Measurements from ENCODE around the gene PRR13. TPM values are rescaled to one million over a fixed set of nuclear protein-coding genes. Genes with fewer than 3 reads are reported as not detected.
"Not testable (repeated sequence)": the region's sequence is repeated elsewhere in the genome, so short reads cannot be mapped to it uniquely, and the experiment has no call there.

PRR13 gene, protein sequence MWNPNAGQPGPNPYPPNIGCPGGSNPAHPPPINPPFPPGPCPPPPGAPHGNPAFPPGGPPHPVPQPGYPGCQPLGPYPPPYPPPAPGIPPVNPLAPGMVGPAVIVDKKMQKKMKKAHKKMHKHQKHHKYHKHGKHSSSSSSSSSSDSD
- 60.9 and 85.2 TPM in 2 replicates for total RNA-seq (2014; rRNA removed; shearing (Covaris generic))

DNA sequence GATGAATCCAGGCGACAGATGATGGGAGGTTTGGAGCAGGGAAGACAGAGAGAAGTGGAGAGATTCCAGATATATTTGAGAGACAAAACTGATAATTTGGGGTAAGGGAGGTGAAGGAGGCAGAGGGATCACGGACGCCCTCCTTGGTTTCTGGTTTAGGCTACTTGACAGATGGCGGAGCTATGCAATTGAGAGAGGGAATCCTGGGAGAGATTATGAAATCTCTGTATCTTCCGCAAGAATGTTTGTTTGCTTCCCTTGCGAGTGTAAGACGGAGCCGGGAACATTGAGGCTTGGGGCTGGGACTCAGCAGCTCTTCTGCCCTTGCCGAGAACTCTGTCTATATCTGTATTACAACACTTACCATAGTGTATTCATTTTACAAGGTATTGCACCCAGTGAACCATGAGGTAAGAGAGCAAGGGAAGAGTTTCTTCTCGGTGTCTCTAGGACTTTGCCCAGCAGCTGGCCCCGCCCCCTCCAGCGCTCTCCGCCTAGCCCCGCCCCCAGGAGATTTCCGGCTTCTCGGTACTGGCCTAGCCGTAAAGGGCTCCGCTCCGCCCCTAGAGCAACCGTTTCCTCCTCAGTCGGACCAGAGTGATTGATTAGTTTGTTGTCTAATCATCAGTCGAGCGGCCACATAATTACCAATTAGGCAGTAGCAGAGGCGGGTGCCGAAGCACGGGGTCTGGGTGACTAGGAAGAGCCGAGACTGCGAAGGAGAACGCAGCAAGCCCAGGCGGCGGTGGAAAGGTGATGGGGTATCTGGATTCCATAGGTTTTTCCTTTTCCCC lies at the start of gene PRR13:
Gene PRR13, plus strand, starts transcription at position 695 of the 794 bp plus-strand sequence. CDS start 981 bp downstream, outside the sequence.
- peak; percentile 99 for DNase-seq (ENCODE audit: low read depth)

DNA sequence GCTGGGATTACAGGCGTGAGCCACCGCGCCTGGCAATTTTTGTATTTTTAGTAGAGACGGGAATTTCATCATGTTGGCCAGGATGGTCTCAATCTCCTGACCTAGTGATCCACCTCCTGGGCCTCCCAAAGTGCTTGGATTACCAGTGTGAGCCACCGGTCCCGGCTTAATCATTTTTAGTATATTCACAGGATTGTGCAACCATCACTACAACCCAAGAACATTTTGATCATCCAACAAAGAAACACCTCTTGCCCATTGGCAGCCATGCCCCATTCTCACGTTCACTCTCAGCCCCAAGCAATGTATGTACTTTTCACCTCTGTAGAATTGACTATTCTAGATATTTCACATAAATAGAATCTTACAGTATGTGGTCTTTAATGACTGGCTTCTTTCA lies 41.6 kb upstream of the PRR13 start:
- no peak for DNase-seq (ENCODE audit: low read depth)

DNA sequence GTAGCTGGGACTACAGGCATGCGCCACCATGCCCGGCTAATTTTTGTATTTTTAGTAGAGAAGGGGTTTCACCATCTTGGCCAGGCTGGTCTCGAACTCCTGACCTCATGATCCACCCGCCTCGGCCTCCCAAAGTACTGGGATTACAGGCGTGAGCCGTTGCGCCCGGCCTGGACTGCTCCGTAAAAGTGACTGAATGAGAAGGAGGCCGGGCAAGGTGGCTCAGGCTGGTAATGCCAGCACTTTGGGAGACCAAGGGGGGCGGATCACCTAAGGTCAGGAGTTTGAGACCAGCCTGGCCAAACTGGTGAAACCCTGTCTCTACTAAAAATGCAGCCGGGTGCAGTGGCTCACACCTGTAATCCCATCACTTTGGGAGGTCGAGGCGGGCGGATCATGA lies 39.2 kb upstream of the PRR13 start:
- DNase-seq (ENCODE audit: low read depth), result not testable (repeated sequence)

DNA sequence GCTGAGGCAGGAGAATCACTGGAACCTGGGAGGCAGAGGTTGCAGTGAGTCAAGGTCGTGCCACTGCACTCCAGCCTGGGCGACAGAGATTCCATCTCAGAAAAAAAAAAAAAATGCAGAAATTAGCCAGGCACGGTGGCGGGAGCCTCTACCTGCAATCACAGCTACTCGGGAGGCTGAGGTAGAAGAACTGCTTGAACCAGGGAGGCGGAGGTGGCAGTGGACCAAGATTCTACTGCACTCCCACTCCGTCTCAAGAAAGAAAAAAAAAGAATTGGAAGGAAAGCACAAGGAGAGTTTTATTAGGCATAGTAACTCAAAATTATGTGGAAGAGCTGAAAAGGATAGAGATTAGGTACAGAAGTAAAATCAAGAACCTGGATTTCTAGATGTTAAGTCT lies 38.7 kb upstream of the PRR13 start:
- DNase-seq (ENCODE audit: low read depth), result no peak

DNA sequence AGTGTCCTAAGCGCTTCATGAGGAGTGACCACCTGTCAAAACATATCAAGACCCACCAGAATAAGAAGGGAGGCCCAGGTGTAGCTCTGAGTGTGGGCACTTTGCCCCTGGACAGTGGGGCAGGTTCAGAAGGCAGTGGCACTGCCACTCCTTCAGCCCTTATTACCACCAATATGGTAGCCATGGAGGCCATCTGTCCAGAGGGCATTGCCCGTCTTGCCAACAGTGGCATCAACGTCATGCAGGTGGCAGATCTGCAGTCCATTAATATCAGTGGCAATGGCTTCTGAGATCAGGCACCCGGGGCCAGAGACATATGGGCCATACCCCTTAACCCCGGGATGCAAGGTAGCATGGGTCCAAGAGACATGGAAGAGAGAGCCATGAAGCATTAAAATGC lies 30.6 kb upstream of the PRR13 start:
- DNase-seq (ENCODE audit: low read depth), result no peak

DNA sequence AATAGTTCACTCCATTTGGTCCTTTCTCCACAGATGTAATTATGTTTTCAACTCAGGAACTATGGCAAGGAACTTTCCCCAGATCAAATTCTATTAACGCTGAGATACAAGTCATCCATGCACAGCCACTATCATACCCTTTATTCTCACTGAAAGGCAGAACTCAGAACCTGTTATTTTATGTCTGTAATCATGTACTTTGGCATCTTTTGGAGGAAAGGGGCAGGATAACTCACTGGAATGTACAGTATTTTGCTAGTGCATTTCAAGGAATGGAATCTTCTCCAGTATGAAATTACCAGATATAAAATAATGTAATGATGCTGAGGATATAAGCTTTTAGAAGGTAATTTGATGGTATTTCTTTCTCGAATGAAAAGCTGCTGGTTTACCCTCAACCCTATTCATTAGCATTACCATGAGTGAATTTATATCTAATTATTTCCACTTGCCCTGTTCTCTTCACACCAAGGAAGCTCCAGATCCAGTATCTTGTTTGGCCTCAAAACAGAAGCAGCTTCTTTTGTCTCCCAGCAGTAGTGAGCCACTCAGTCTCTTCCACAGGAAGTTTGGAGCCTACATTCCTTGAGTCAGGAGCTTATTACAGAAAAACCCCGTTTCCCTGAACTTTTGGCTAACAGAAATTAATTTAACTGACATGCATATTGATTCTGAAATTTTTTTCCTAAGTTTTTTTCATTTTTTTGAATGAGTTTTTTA lies 27.9 kb upstream of the PRR13 start:
- DNase-seq (ENCODE audit: low read depth), result no peak

DNA sequence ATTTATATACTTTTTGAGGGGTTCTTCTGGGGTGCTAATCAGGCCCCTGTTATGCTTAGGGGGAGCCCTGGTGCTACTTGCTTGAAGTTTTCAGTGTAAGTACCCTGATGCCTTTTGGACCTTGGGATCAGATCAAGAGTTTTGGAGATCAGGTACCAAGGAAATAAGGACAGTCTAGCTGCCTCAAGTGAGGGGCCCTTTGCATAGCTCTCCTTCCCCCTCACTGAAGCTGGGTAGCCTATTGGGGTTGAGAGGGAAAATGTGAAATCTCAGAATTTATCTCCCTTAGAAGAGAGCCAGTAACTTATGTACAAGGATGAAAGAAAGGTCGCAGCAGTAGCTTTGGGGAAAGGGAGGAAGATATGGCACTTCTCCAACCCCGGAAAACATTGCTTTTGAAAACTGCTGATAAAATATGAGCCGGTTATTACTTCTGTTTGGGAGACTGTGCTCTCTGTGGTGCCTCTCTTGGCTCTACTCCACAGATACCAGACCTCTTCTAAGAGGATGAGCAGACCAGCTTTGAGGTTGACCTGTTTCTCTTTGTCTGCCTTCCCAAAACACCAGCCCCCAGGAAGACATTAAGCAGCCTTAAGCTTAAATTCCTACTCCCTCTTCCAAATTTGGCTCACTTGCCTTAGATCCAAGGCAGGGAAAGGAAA lies 26.6 kb upstream of the PRR13 start:
- DNase-seq (ENCODE audit: low read depth), result no peak

DNA sequence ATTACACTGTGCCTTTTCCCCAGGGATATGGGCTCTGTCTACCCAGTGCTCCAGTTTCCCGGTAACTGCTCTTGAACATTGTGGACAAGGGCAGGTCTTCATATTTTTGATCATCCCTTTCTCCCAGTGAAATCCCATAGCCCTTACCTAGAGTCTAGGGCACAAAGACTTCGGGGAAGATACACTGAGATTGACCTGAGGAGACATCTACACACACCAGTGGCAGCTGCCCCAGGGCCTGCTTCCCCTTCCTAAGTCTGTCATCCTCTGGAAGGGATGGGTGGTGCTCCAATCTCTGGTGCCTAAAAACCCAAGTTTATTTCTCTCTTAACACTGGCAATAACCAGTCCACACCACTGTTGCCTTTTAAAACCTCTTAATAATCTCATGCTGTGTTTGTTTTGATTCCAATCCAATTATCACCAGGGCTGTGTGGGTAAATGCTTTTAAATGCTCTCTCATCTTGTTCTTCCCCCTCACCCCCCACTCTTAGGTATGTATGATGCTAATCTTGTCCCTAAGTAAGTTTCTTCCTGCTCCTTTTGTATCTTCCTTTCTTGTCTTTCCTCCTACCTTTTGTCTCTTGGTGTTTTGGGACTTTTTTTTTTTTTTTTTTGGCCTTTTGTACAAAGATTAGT lies 25.7 kb upstream of the PRR13 start:
- not testable (repeated sequence) for DNase-seq (ENCODE audit: low read depth)

DNA sequence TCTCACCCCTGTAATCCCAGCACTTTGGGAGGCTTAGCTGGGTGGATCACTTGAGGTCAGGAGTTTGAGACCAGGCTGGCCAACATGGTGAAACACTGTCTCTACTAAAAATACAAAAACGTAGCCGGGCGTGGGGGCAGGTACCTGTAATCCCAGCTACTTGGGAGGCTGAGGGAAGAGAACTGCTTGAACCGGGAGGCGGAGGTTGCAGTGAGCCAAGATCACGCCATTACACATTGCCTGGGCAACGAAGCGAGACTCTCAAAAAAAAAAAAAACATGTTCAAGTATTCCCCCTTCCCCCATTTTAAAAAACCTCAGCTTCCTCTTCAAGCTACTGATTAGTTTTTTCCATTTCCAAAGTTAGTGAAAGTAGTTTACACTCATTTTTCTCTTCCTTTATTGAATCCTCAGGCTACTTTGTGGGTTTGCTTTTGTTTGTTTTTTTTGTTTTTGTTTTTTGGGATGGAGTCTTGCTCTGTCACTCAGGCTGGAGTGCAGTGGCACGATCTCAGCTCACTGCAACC lies 24.2 kb upstream of the PRR13 start:
- not testable (repeated sequence) for DNase-seq (ENCODE audit: low read depth)

DNA sequence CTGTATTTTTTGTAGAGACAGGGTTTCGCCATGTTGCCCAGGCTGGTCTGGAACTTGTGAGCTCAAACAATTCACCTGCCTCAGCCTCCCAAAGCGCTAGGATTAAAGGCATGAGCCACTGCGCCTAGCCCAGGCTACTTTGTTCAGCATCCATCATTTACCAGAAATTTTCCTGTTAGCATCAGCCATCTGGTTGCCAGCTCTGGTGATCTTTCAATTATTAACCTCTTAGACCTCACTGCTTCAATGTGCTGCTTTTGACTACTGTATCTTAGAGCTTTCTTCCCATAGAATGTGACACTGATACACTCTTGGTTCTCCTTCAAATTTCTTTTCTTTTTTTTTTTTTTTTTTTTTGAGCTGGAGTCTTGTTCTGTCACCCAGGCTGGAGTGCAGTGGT lies 23.3 kb upstream of the PRR13 start:
- no peak for DNase-seq (ENCODE audit: low read depth)

DNA sequence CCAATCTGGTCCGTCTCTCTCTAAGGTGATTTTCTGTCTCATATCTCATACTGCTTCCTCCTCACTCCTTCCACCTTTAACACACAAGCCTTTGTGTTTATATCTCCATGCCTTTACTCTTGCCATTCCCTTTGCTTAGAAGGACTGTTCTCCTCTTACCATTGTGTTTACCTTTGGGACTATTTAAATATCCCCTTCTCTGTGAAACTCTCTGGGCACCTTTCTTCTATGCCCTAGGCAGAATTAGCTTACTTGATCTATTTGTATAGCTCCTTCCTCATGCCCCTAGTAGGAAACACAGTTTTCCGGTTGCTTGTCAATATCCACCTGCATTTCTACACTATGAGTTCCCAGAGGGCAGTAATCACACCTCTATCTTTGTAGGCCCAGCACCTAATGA lies 21.8 kb upstream of the PRR13 start:
- DNase-seq (ENCODE audit: low read depth), result no peak

DNA sequence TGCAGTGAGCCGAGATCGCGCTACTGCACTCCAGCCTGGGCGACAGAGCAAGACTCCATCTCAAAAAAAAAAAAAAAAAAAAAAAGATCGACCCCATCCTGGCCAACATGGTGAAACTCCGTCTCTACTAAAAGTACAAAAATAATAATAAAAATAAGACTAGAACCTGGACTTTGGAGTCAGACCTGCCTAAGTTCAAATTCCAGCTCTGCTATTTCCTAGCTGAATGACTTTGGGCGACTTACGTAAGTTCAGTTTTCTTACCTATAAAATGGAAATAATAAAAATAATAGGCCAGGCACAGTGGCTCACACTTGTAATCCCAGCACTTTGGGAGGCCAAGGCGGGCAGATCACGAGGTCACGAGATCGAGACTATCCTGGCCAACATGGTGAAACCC lies 19.3 kb upstream of the PRR13 start:
- not testable (repeated sequence) for DNase-seq (ENCODE audit: low read depth)

DNA sequence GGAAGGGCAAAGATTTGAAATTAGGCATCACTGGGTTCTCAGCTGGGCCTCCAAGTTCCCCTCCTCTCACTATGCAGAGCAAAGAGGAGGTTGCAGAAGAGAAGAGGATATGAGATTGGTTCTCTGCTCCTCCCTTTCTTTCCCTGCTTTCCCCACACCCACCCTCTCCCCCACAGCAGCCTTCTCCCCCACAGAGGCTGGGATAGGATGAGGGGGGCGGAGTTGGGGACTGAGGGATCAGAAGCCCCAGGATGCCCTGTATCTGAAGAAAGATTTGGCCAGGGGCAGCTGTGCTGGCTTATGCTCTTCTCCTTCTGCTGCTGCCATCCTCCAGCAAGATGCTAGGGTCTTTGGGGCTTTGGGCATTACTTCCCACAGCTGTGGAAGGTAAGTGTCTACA lies 17.9 kb upstream of the PRR13 start, which contains the start of gene AMHR2:
Gene AMHR2, plus strand, starts transcription at position 259 of the 400 bp plus-strand sequence. Its CDS starts 80 bp downstream, at position 339.
- no peak for DNase-seq (ENCODE audit: low read depth)

DNA sequence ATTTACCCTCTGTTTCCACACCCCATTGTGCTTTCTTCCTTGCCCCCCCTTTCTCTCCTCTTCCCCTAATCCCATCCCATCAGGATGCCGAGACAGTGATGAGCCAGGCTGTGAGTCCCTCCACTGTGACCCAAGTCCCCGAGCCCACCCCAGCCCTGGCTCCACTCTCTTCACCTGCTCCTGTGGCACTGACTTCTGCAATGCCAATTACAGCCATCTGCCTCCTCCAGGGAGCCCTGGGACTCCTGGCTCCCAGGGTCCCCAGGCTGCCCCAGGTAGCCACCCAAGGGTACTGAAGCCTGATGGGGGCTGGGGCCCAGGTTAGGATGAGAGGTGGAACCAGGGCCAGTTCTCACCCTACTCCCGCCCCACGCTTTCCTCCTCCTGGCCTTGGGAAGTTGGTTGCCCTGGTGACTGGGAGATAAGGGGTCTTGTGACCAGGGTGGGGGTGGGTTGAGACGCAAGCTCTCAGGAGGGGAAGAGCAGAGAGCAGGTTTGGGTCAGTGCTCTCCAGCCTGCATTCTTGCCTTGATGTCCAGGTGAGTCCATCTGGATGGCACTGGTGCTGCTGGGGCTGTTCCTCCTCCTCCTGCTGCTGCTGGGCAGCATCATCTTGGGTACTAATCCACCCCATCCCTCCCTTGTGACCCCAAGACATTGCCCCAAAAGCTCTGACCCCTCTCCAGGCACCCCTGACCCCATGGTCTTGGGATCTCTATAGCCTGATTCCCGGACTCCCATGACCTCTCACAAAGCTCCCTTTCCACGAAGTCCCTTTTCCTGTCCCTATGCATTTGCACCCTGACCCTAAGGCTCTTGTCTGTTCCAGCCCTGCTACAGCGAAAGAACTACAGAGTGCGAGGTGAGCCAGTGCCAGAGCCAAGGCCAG lies 16.7 kb upstream of the PRR13 start:
- DNase-seq (ENCODE audit: low read depth), result no peak

DNA sequence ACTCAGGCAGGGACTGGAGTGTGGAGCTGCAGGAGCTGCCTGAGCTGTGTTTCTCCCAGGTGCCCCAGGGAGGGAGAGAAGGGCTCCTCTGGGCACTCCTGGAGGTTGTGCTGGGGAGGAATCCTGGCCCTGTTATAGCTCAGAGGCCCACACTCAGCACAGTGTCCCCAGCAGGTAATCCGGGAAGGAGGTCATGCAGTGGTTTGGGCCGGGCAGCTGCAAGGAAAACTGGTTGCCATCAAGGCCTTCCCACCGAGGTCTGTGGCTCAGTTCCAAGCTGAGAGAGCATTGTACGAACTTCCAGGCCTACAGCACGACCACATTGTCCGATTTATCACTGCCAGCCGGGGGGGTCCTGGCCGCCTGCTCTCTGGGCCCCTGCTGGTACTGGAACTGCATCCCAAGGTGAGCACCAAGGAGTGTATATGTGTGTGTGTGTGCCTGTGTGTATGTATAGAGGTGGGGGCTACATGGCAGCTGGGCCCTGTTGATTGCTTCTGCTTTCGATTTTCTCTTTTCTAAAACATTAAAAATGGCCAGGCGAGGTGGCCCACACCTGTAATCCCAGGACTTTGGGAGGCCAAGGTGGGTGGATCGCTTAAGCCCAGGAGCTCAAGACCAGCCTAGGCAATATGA lies 15.9 kb upstream of the PRR13 start:
- DNase-seq (ENCODE audit: low read depth), result no peak

DNA sequence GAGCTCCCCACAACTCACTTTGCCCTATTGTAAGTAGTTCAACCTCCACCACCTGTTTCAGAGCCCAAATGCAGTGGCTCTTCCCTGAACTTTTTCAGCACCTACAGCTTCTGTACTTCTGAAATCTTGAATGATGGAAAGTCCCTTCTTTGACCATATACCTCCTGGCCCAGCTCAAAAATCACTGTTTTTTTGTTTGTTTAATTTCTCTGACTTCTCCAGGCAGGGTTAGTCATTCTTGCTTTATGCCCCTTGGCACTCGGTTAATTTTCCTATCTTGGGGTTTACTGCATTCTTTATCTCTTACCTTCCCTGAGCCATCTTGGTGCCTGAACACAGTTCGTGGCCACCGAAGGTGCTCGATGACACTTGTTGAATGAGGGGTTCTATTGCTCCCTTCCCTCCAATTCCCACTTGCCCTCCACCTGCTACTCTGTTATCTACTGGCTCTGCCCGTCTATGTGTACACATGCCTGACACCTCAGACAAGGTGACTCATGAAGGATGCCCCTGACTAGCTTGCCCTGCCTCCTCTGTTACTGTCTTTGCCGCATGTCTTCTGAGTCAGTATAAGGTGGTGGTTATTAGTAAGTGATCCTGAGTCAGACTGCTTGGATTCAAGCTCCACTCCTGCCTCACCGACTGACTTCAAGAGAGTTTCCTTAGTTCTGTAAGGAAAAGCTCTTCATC lies 13.5 kb upstream of the PRR13 start:
- DNase-seq (ENCODE audit: low read depth), result peak; percentile 91

DNA sequence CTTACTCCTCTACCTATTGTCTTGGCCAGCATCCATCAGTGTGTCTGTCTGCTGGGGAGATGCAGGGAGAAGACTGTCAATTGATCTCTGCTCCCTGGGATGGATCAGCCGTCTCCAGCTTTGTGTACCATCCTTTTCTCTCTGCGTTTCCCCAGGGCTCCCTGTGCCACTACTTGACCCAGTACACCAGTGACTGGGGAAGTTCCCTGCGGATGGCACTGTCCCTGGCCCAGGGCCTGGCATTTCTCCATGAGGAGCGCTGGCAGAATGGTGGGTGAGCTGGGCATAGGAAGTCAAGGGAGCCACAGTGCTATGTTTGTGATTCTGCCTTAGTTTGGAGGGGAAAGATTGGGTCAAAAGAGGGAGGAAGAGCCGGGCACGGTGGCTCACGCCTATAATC lies 12.8 kb upstream of the PRR13 start:
- no peak for DNase-seq (ENCODE audit: low read depth)

DNA sequence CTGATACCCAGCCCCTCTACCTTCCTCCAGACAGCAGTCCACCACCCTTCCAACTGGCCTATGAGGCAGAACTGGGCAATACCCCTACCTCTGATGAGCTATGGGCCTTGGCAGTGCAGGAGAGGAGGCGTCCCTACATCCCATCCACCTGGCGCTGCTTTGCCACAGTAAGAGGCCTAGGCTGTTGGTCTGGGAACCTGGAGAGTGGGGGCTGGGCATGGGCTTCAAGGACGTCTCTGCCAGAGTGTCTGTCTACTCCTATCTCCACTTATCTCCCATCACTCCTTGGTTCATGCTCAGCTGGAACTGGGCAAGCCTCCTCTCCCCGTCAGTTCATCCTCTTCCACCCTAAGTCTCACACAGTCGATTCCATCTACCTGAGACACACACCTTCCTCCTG lies 11.4 kb upstream of the PRR13 start:
- DNase-seq (ENCODE audit: low read depth), result no peak

DNA sequence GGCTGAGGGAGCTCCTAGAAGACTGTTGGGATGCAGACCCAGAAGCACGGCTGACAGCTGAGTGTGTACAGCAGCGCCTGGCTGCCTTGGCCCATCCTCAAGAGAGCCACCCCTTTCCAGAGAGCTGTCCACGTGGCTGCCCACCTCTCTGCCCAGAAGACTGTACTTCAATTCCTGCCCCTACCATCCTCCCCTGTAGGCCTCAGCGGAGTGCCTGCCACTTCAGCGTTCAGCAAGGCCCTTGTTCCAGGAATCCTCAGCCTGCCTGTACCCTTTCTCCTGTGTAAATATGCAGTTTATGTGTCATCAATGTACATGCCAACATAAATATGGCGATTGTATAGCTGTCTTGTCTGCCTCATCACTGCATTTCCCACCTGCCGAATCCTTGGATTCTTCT lies 10.3 kb upstream of the PRR13 start:
- no peak for DNase-seq (ENCODE audit: low read depth)
